ENCODE data around the gene SLC5A1.

SLC5A1 gene

DNA sequence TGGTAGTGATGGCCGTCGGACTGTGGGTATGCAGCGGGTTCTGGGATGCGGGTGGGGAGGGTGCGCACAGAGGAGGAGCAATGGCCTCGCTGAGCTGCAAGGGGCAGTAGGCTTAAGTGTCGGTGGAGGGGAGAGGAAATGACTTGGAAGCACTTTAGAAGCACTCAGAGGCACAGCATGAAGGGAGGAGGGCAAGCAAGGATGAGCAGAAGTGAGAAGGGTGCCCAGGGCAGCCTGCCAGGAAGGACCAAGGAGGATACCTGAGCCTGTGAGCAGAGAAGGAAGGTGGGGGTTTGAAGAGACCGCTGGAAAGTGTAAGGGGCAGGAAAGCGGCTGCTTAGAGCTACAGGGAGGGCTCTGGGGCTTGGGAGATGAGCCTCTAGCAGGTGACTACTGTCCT, 330 bp downstream of the SLC5A1 start:
- DNase-seq (ENCODE audit: low spot score): no peak
- in situ Hi-C loops (cut with MboI; ENCODE audit: low sequenced_read_pairs, unreplicated experiment): no loop called here
- TF ChIP-seq, protein P1, sequence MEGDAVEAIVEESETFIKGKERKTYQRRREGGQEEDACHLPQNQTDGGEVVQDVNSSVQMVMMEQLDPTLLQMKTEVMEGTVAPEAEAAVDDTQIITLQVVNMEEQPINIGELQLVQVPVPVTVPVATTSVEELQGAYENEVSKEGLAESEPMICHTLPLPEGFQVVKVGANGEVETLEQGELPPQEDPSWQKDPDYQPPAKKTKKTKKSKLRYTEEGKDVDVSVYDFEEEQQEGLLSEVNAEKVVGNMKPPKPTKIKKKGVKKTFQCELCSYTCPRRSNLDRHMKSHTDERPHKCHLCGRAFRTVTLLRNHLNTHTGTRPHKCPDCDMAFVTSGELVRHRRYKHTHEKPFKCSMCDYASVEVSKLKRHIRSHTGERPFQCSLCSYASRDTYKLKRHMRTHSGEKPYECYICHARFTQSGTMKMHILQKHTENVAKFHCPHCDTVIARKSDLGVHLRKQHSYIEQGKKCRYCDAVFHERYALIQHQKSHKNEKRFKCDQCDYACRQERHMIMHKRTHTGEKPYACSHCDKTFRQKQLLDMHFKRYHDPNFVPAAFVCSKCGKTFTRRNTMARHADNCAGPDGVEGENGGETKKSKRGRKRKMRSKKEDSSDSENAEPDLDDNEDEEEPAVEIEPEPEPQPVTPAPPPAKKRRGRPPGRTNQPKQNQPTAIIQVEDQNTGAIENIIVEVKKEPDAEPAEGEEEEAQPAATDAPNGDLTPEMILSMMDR (IDR thresholded peaks at IDR 0.05; ENCODE audit: borderline replicate concordance, control extremely low read depth, extremely low read depth, insufficient read depth, missing control alignments): no peak

DNA sequence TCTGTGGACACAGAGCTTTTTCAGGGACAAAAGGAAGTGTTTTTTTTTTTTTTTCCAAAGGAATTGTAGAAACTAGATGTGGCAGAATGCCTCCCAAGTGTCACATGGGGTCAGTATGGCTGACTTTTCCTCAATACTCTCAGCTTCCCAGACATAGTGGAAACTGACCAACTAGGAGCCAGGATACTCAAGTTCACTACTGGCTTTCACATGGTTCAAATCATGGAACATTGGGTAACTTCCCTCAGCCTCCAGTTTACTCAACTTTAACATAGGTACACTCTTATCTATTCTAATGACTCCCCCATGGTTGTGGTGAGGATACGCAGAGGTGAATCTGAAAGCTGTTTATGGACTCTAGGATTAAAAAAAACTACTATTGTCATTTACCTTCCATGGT, 1.4 kb downstream of the SLC5A1 start:
- in situ Hi-C loops (cut with MboI; ENCODE audit: low sequenced_read_pairs, unreplicated experiment): no loop called here
- DNase-seq (ENCODE audit: low spot score): no peak
- TF ChIP-seq, protein P1 (IDR thresholded peaks at IDR 0.05; ENCODE audit: borderline replicate concordance, control extremely low read depth, extremely low read depth, insufficient read depth, missing control alignments): no peak

DNA sequence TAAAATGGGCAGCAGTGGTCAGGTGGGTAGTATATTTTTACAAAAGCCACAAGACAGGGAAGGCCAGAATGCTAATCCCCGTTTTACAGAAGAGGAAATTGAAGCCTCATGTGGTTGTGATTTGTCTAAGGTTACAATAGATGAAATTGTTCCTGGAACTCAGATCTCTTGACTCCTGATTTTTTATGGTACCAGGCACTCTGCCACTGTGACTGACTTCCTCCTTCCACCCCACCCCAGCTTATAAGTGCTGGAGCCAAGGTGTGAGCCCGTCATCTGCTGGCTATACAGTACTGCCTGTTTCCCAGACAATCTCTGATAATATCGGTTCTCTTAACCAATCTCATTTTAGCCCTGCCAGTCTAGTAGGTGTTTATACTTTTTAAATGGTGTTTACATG, 1.9 kb downstream of the SLC5A1 start:
- TF ChIP-seq, protein P1 (IDR thresholded peaks at IDR 0.05; ENCODE audit: borderline replicate concordance, control extremely low read depth, extremely low read depth, insufficient read depth, missing control alignments): no peak
- no peak for DNase-seq (ENCODE audit: low spot score)
- in situ Hi-C loops (cut with MboI; ENCODE audit: low sequenced_read_pairs, unreplicated experiment): no loop called here

GRCh38 chr22:32048069-32048468, 5.0 kb downstream of the SLC5A1 start:
- in situ Hi-C loops (cut with MboI; ENCODE audit: low sequenced_read_pairs, unreplicated experiment): no loop called here
- TF ChIP-seq, protein P1 (IDR thresholded peaks at IDR 0.05; ENCODE audit: borderline replicate concordance, control extremely low read depth, extremely low read depth, insufficient read depth, missing control alignments): no peak
- no peak for DNase-seq (ENCODE audit: low spot score)

- DNase-seq (ENCODE audit: low spot score): peak; percentile 42
- in situ Hi-C loops (cut with MboI; ENCODE audit: low sequenced_read_pairs, unreplicated experiment): no loop called here
- TF ChIP-seq, protein P1 (IDR thresholded peaks at IDR 0.05; ENCODE audit: borderline replicate concordance, control extremely low read depth, extremely low read depth, insufficient read depth, missing control alignments): no peak
Observed at GRCh38 chr22:32050678-32051515, 7.8 kb downstream of the SLC5A1 start.

DNA sequence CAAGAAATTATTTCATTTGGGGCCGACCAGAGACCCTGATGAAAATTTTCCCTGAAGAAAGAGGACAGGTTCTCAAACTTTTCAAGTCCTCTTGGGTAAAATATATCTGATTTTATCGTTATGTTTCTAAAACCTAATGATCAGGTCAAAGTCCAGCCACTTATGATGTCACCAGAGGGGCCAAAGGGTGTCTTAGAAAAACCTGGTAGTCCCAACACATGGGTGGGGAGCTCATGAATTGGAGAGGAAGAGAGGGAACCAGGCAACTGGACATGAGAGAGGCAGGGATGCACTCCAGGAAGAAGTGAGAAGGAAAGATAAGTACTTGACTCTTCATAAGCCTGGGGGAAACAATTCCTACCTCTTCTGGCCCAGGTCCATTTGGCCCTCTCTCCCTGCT, 9.2 kb downstream of the SLC5A1 start:
- no peak for DNase-seq (ENCODE audit: low spot score)
- in situ Hi-C loops (cut with MboI; ENCODE audit: low sequenced_read_pairs, unreplicated experiment): no loop called here
- TF ChIP-seq, protein P1 (IDR thresholded peaks at IDR 0.05; ENCODE audit: borderline replicate concordance, control extremely low read depth, extremely low read depth, insufficient read depth, missing control alignments): no peak
